Measurements from ENCODE around the gene SLC35A5.

DNA sequence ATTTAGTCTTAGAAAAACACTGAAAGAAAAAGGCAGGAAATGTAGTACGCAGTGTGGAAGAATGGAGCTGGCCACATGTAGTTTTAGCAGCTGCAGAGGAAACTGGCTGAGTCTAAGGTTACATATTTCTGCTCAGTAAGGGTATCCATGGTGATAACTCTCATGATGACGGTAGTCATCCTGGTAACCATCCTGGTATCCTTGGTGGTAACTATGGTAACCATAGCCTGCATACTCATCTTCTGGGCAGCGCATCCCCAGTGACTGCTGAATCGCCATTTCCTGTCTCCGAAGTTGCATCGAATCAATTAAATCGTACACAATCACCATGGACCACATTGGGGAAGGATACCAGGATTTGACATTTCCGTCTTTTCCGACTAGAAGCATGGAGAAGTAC lies 43.4 kb downstream of the SLC35A5 start:
- TF ChIP-seq, protein P1, sequence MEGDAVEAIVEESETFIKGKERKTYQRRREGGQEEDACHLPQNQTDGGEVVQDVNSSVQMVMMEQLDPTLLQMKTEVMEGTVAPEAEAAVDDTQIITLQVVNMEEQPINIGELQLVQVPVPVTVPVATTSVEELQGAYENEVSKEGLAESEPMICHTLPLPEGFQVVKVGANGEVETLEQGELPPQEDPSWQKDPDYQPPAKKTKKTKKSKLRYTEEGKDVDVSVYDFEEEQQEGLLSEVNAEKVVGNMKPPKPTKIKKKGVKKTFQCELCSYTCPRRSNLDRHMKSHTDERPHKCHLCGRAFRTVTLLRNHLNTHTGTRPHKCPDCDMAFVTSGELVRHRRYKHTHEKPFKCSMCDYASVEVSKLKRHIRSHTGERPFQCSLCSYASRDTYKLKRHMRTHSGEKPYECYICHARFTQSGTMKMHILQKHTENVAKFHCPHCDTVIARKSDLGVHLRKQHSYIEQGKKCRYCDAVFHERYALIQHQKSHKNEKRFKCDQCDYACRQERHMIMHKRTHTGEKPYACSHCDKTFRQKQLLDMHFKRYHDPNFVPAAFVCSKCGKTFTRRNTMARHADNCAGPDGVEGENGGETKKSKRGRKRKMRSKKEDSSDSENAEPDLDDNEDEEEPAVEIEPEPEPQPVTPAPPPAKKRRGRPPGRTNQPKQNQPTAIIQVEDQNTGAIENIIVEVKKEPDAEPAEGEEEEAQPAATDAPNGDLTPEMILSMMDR (IDR thresholded peaks at IDR 0.05 in 8 of 11, conservative IDR thresholded peaks at IDR 0.05 in 3 of 11) = no peak
- TF ChIP-seq POLR2A (IDR thresholded peaks at IDR 0.05) = no peak
- peak in 1 of 3 donors; percentile 11 for TF ChIP-seq POLR2AphosphoS5 (IDR thresholded peaks at IDR 0.05)
